Esophagus muscularis mucosa (tissue), 3 donors: ENCODE data around the gene TTC14.

Experiments used
- CTCF ChIP-seq, 3 experiments: fragments of 200-600 bp in 2 of 3; fragments of 450-650 bp in 1 of 3; sonication (generic) in 2 of 3; IDR thresholded peaks; one replicate each; pipeline ENCODE4 v1.5.1; 2017 to 2019; ENCODE audit warnings: antibody characterized with exemption in 3 of 3, mild to moderate bottlenecking in 2 of 3, moderate library complexity in 1 of 3
- POLR2A ChIP-seq: fragments of 450-650 bp; IDR thresholded peaks from one replicate; pipeline ENCODE4 v1.6.1; 2017; ENCODE audit warnings: antibody characterized with exemption, moderate library complexity, mild to moderate bottlenecking, low read depth
- POLR2AphosphoS5 ChIP-seq, 2 donors: sonication (generic); formaldehyde crosslinking; IDR thresholded peaks; one replicate each; pipeline ENCODE4 v1.6.1; 2017; ENCODE audit warnings: antibody characterized with exemption in 2 of 2

- TF ChIP-seq CTCF (IDR thresholded peaks at IDR 0.05), result no peak
- no peak for TF ChIP-seq POLR2A
- TF ChIP-seq POLR2AphosphoS5 (IDR thresholded peaks at IDR 0.05), result no peak
Observed at GRCh38 chr3:180617049-180617448, 15.1 kb downstream of the TTC14 start.
